Measurements from ENCODE around the gene SPINDOC.

DNA sequence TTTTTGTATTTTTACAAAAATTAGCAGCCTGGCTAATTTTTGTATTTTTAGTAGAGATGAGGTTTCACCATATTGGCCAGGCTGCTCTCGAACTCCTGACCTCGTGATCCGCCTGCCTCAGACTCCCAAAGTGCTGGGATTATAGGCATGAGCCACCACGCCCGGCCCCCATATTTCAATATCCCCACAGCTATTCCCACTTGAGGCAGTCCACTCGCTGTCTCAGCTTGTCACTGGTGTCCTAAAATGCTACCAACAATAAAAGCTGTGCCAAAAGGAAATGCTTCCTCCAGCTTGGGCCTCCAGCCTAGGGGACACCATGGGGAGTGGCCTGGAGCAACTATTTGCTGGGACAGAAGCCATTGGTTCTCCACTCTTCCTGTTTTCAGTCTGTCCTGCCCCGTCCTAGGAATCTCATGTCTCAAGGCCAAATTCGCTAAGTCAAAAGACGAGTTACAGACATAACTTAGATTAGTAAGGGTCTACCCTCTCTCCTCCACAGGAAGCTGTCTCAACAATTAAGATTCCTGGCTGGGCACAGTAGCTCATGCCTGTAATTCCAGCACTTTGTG, 7.3 kb upstream of the SPINDOC start:
- TF ChIP-seq, protein P1, sequence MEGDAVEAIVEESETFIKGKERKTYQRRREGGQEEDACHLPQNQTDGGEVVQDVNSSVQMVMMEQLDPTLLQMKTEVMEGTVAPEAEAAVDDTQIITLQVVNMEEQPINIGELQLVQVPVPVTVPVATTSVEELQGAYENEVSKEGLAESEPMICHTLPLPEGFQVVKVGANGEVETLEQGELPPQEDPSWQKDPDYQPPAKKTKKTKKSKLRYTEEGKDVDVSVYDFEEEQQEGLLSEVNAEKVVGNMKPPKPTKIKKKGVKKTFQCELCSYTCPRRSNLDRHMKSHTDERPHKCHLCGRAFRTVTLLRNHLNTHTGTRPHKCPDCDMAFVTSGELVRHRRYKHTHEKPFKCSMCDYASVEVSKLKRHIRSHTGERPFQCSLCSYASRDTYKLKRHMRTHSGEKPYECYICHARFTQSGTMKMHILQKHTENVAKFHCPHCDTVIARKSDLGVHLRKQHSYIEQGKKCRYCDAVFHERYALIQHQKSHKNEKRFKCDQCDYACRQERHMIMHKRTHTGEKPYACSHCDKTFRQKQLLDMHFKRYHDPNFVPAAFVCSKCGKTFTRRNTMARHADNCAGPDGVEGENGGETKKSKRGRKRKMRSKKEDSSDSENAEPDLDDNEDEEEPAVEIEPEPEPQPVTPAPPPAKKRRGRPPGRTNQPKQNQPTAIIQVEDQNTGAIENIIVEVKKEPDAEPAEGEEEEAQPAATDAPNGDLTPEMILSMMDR (IDR thresholded peaks at IDR 0.05 in 2 of 3, conservative IDR thresholded peaks at IDR 0.05 in 1 of 3; ENCODE audit: insufficient read depth in 2 of 3, low read depth in 1 of 3, low read length in 3 of 3) = no peak
- TF ChIP-seq, protein P2, sequence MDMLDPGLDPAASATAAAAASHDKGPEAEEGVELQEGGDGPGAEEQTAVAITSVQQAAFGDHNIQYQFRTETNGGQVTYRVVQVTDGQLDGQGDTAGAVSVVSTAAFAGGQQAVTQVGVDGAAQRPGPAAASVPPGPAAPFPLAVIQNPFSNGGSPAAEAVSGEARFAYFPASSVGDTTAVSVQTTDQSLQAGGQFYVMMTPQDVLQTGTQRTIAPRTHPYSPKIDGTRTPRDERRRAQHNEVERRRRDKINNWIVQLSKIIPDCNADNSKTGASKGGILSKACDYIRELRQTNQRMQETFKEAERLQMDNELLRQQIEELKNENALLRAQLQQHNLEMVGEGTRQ (CRISPR knock-in tag; IDR thresholded peaks at IDR 0.05) = no peak
- TF ChIP-seq TBL1XR1 (IDR thresholded peaks at IDR 0.05; ENCODE audit: low read length in 2 of 2) (no peak), POLR2A (conservative IDR thresholded peaks at IDR 0.05) (no peak), ZBTB8A (IDR thresholded peaks at IDR 0.05; ENCODE audit: partially characterized antibody) (no peak), SIN3A (IDR thresholded peaks at IDR 0.05; ENCODE audit: borderline replicate concordance in 2 of 2, control insufficient read depth in 1 of 2, low read depth in 2 of 2, low read length in 2 of 2) (no peak), ZBTB7A (IDR thresholded peaks at IDR 0.05; ENCODE audit: borderline replicate concordance, control insufficient read depth, low read depth, low read length) (no peak), GATAD2A (IDR thresholded peaks at IDR 0.05) (no peak), NCOA6 (IDR thresholded peaks at IDR 0.05) (no peak), RB1 (IDR thresholded peaks at IDR 0.05; ENCODE audit: low read depth) (no peak), GTF2F1 (IDR thresholded peaks at IDR 0.05; ENCODE audit: low read depth, low read length) (no peak), MAFG (tag; conservative IDR thresholded peaks at IDR 0.05) (no peak)

Data from K562 (cell line).